ENCODE data around the gene SPATA16. TPM values are rescaled to one million over a fixed set of nuclear protein-coding genes. Genes with fewer than 3 reads are reported as not detected.

The SPATA16 gene
- total RNA-seq, 4 donors from 2014 or later, result not detected

GRCh38 chr3:172915911-172916514 lies 225.0 kb downstream of the SPATA16 start:
- 52 to 65% methylated on average over 1 of the region's 1 CpG for WGBS, 2 donors
- intact Hi-C loops (cut with DNase I; ENCODE audit: low total_unique reads), result no loop called here
- no peak for DNase-seq (ENCODE audit: low spot score in 2 of 2)
- H3K4me3 ChIP-seq (ENCODE audit: low read depth, poor library complexity, severe bottlenecking), result no peak overlapping the region
- TF ChIP-seq, protein P1, sequence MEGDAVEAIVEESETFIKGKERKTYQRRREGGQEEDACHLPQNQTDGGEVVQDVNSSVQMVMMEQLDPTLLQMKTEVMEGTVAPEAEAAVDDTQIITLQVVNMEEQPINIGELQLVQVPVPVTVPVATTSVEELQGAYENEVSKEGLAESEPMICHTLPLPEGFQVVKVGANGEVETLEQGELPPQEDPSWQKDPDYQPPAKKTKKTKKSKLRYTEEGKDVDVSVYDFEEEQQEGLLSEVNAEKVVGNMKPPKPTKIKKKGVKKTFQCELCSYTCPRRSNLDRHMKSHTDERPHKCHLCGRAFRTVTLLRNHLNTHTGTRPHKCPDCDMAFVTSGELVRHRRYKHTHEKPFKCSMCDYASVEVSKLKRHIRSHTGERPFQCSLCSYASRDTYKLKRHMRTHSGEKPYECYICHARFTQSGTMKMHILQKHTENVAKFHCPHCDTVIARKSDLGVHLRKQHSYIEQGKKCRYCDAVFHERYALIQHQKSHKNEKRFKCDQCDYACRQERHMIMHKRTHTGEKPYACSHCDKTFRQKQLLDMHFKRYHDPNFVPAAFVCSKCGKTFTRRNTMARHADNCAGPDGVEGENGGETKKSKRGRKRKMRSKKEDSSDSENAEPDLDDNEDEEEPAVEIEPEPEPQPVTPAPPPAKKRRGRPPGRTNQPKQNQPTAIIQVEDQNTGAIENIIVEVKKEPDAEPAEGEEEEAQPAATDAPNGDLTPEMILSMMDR (IDR thresholded peaks at IDR 0.05), result no peak
- TF ChIP-seq POLR2A (IDR thresholded peaks at IDR 0.05), result no peak

DNA sequence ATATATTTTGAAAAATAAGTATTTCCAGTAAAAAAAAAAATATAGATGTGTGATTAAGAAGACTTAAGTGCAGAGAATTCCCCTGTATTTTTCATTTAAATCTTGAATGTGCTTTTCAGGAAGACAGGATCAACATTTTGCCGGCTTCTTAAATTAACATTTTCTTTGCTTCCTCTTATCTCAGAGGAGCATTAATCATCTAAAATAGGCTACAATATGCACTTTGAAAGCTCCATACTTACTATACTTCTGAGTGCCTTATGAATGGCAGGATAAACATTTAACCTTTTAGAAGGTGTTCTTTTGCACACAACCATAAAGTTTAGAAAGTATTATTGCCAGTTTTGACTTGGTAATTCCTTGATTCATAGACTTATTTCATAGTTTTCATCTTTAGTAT lies 226.2 kb downstream of the SPATA16 start:
- DNase-seq (ENCODE audit: low spot score in 2 of 2), result no peak
- no peak overlapping the region for H3K4me3 ChIP-seq (ENCODE audit: low read depth, poor library complexity, severe bottlenecking)
- no peak for TF ChIP-seq POLR2A (IDR thresholded peaks at IDR 0.05)
- TF ChIP-seq, protein P1 (IDR thresholded peaks at IDR 0.05), result no peak

GRCh38 chr3:172913911-172914655 lies 227.0 kb downstream of the SPATA16 start:
- intact Hi-C loops (cut with DNase I; ENCODE audit: low total_unique reads), result no loop called here
- 43 to 52% methylated on average over 5 of the region's 5 CpGs for WGBS, 2 donors
- H3K4me3 ChIP-seq (ENCODE audit: low read depth, poor library complexity, severe bottlenecking), result no peak overlapping the region
- no peak for DNase-seq (ENCODE audit: low spot score in 2 of 2)
- TF ChIP-seq, protein P1 (IDR thresholded peaks at IDR 0.05), result no peak
- TF ChIP-seq POLR2A (IDR thresholded peaks at IDR 0.05), result no peak

More for the DNA sequence above, 226.2 kb downstream of the SPATA16 start:
- intact Hi-C loops (cut with DNase I; ENCODE audit: low total_unique reads), result no loop called here
- 46 to 48% methylated on average over 1 of the region's 1 CpG for WGBS, 2 donors

- no peak overlapping the region for H3K4me3 ChIP-seq (ENCODE audit: low read depth, poor library complexity, severe bottlenecking)
- intact Hi-C loops (cut with DNase I; ENCODE audit: low total_unique reads), result no loop called here
- no peak for DNase-seq (ENCODE audit: low spot score in 2 of 2)
- TF ChIP-seq, protein P1 (IDR thresholded peaks at IDR 0.05), result no peak
- no peak for TF ChIP-seq POLR2A (IDR thresholded peaks at IDR 0.05)
- WGBS, 2 donors, result 95 to 98% methylated on average over 3 of the region's 3 CpGs
These were observed 229.9 kb downstream of the SPATA16 start for GRCh38 chr3:172911142-172911541.

- WGBS, 2 donors, result 68 to 72% methylated on average over 2 of the region's 2 CpGs
- no peak overlapping the region for H3K4me3 ChIP-seq (ENCODE audit: low read depth, poor library complexity, severe bottlenecking)
- intact Hi-C loops (cut with DNase I; ENCODE audit: low total_unique reads), result no loop called here
- no peak for DNase-seq (ENCODE audit: low spot score in 2 of 2)
- no peak for TF ChIP-seq POLR2A (IDR thresholded peaks at IDR 0.05)
- TF ChIP-seq, protein P1 (IDR thresholded peaks at IDR 0.05), result no peak
These were observed 232.2 kb downstream of the SPATA16 start for GRCh38 chr3:172908771-172909270.

Measured in lower leg skin (tissue), 4 donors.